ENCODE data around the gene GPR161.
A peak's percentile ranks its signal among the peaks of the same experiment; 100 is the strongest.

Gene GPR161

GRCh38 chr1:168148916-168149315 lies 12.2 kb upstream of the GPR161 start:
- no peak for ATAC-seq

GRCh38 chr1:168146626-168147025 lies 9.9 kb upstream of the GPR161 start:
- no peak for ATAC-seq
- DNase-seq = no peak

More at GRCh38 chr1:168148916-168149315, 12.2 kb upstream of the GPR161 start:
- DNase-seq = no peak

- no peak for ATAC-seq
These were observed 9.4 kb upstream of the GPR161 start for GRCh38 chr1:168146160-168146539.

GRCh38 chr1:168145184-168146159 lies 8.7 kb upstream of the GPR161 start:
- DNase-seq (peak; percentile 94), ATAC-seq (peak; percentile 93)

More at GRCh38 chr1:168146160-168146539, 9.4 kb upstream of the GPR161 start:
- no peak for DNase-seq

- no peak for ATAC-seq
- DNase-seq = no peak
These were observed 5.2 kb upstream of the GPR161 start for GRCh38 chr1:168141871-168142385.

- DNase-seq = no peak
- no peak for ATAC-seq
These were observed 2.3 kb upstream of the GPR161 start for GRCh38 chr1:168139070-168139469.

GRCh38 chr1:168138134-168138533 lies 1.4 kb upstream of the GPR161 start:
- DNase-seq = no peak
- ATAC-seq = peak; percentile 74

GRCh38 chr1:168137515-168137821 lies 738 bp upstream of the GPR161 start:
- ATAC-seq = no peak
- DNase-seq = no peak

- DNase-seq = peak; percentile 28
- ATAC-seq = no peak
These were observed 615 bp downstream of the GPR161 start for GRCh38 chr1:168135921-168136708.

- ATAC-seq = no peak
These were observed 1.4 kb downstream of the GPR161 start for GRCh38 chr1:168135116-168135920.

GRCh38 chr1:168134642-168135041 lies 2.1 kb downstream of the GPR161 start:
- ATAC-seq (no peak), DNase-seq (no peak)

More at GRCh38 chr1:168135116-168135920, 1.4 kb downstream of the GPR161 start:
- DNase-seq = no peak

- no peak for ATAC-seq
- no peak for DNase-seq
These were observed 2.6 kb downstream of the GPR161 start for GRCh38 chr1:168134132-168134531.

- DNase-seq (no peak), ATAC-seq (no peak)
These were observed 6.8 kb downstream of the GPR161 start for GRCh38 chr1:168129933-168130332.

GRCh38 chr1:168127503-168127902 lies 9.2 kb downstream of the GPR161 start:
- DNase-seq (no peak), ATAC-seq (no peak)

- no peak for DNase-seq
These were observed 11.7 kb downstream of the GPR161 start for GRCh38 chr1:168125051-168125450.

GRCh38 chr1:168121401-168122011 lies 15.2 kb downstream of the GPR161 start:
- no peak for DNase-seq
- ATAC-seq = no peak

More at GRCh38 chr1:168125051-168125450, 11.7 kb downstream of the GPR161 start:
- ATAC-seq = no peak

GRCh38 chr1:168119750-168120149 lies 17.0 kb downstream of the GPR161 start:
- DNase-seq (no peak), ATAC-seq (no peak)

GRCh38 chr1:168116327-168116799 lies 20.4 kb downstream of the GPR161 start:
- DNase-seq (no peak), ATAC-seq (no peak)

GRCh38 chr1:168114845-168115244 lies 21.9 kb downstream of the GPR161 start:
- no peak for DNase-seq
- ATAC-seq = no peak

GRCh38 chr1:168112673-168113305 lies 23.9 kb downstream of the GPR161 start:
- ATAC-seq (peak; percentile 96), DNase-seq (peak; percentile 74)

Data from stimulated activated naive CD8-positive, alpha-beta T cell treated with anti-CD3 and anti-CD28 coated beads, Interleukin-15, Interleukin-2, amounts not matched to agents 100 U/mL and 50 U/mL, for 24 hours (primary cell).